Mesenchymal stem cell (in vitro differentiated cells and primary cell): ENCODE results near the gene FNDC10.

Source experiments
- DNase-seq: peaks from one replicate; pipeline ENCODE4 v3.0.0-alpha.2; 2013
- H2AFZ ChIP-seq: one replicate; pipeline ENCODE4 v1.6.1; 2013; ENCODE audit warnings: low read depth, mild to moderate bottlenecking, control low read depth, inconsistent platforms, low read length, moderate library complexity
- H2AK5ac ChIP-seq: 2 replicates; pipeline ENCODE4 v1.6.1; 2013; ENCODE audit warnings: low read length, moderate library complexity, mild to moderate bottlenecking, inconsistent platforms; ENCODE audit not compliant: severe bottlenecking
- H2BK120ac ChIP-seq: one replicate; pipeline ENCODE4 v1.6.1; 2013; ENCODE audit warnings: low read depth, mild to moderate bottlenecking, inconsistent platforms, low read length, moderate library complexity
- H2BK12ac ChIP-seq, 2 experiments: one replicate each; pipeline ENCODE4 v1.6.1; 2013; ENCODE audit warnings: inconsistent platforms in 2 of 2, low read length in 2 of 2, mild to moderate bottlenecking in 2 of 2, moderate library complexity in 2 of 2, control low read depth in 1 of 2
- H2BK15ac ChIP-seq: one replicate; pipeline ENCODE4 v1.6.1; 2013; ENCODE audit warnings: mild to moderate bottlenecking, low read depth, inconsistent platforms; ENCODE audit not compliant: poor library complexity, severe bottlenecking
- H2BK5ac ChIP-seq: 2 replicates; pipeline ENCODE4 v1.6.1; 2013; ENCODE audit warnings: low read depth, mild to moderate bottlenecking, low read length, control low read depth, inconsistent platforms; ENCODE audit not compliant: poor library complexity, severe bottlenecking
- H3K14ac ChIP-seq, 2 experiments: one replicate each; pipeline ENCODE4 v1.6.1; 2013; ENCODE audit warnings: inconsistent platforms in 2 of 2, low read length in 2 of 2, control low read depth in 1 of 2, mild to moderate bottlenecking in 1 of 2, moderate library complexity in 1 of 2
- H3K18ac ChIP-seq, 2 experiments: one replicate each; pipeline ENCODE4 v1.6.1; 2013; ENCODE audit warnings: inconsistent platforms in 2 of 2, low read length in 2 of 2, control low read depth in 1 of 2, low read depth in 1 of 2, mild to moderate bottlenecking in 1 of 2
- H3K23ac ChIP-seq, 2 experiments: one replicate each; pipeline ENCODE4 v1.6.1; 2013; ENCODE audit warnings: inconsistent platforms in 2 of 2, low read length in 2 of 2, mild to moderate bottlenecking in 2 of 2, moderate library complexity in 2 of 2, control low read depth in 1 of 2
- H3K27ac ChIP-seq: 2 replicates; pipeline ENCODE4 v1.5.1; 2013; ENCODE audit warnings: mild to moderate bottlenecking, moderate library complexity, low read length, control low read depth, inconsistent platforms; ENCODE audit not compliant: poor library complexity, severe bottlenecking
- H3K27me3 ChIP-seq, 2 experiments: 2 replicates each; pipeline versions ENCODE4 v1.6.1 to v1.7.0; 2013; ENCODE audit warnings: low read length in 2 of 2, mild to moderate bottlenecking in 2 of 2, moderate library complexity in 2 of 2, control low read depth in 1 of 2, inconsistent platforms in 1 of 2; ENCODE audit not compliant: control insufficient read depth in 1 of 2, insufficient read depth in 1 of 2
- H3K36me3 ChIP-seq, 2 experiments: 2 replicates each; pipeline versions ENCODE4 v1.6.1 to v1.7.0; 2013; ENCODE audit warnings: low read length in 2 of 2, control low read depth in 1 of 2, inconsistent platforms in 1 of 2, low read depth in 1 of 2, mild to moderate bottlenecking in 1 of 2; ENCODE audit not compliant: insufficient read depth in 2 of 2, control insufficient read depth in 1 of 2
- H3K4ac ChIP-seq, 2 experiments: one replicate each; pipeline ENCODE4 v1.6.1; 2013; ENCODE audit warnings: inconsistent platforms in 2 of 2, low read length in 2 of 2, mild to moderate bottlenecking in 2 of 2, moderate library complexity in 2 of 2, control low read depth in 1 of 2, low read depth in 1 of 2
- H3K4me1 ChIP-seq: 2 replicates; pipeline ENCODE4 v1.6.1; 2013; ENCODE audit warnings: low read depth, low read length, control low read depth; ENCODE audit not compliant: control insufficient read depth, insufficient read depth
- H3K4me2 ChIP-seq: 2 replicates; pipeline ENCODE4 v1.6.1; 2013; ENCODE audit warnings: low read length, mild to moderate bottlenecking, inconsistent platforms; ENCODE audit not compliant: poor library complexity, severe bottlenecking
- H3K4me3 ChIP-seq, 2 experiments: 2 replicates each; pipeline versions ENCODE4 v1.5.1 to v1.7.0; 2013; ENCODE audit warnings: low read length in 2 of 2, mild to moderate bottlenecking in 2 of 2, control low read depth in 1 of 2, low read depth in 1 of 2; ENCODE audit not compliant: insufficient read depth in 1 of 2
- H3K79me1 ChIP-seq: replicated peaks from 2 replicates; pipeline ENCODE4 v1.6.1; 2013; ENCODE audit warnings: mild to moderate bottlenecking, control low read depth, low read length, inconsistent platforms; ENCODE audit not compliant: poor library complexity, severe bottlenecking
- H3K9ac ChIP-seq: 2 replicates; pipeline ENCODE4 v1.7.0; 2013; ENCODE audit warnings: mild to moderate bottlenecking, low read length, moderate library complexity
- H3K9me3 ChIP-seq: 2 replicates; pipeline ENCODE4 v1.7.0; 2013; ENCODE audit warnings: mild to moderate bottlenecking, low read length; ENCODE audit not compliant: control insufficient read depth
- H4K8ac ChIP-seq: one replicate; pipeline ENCODE4 v1.6.1; 2013; ENCODE audit warnings: inconsistent platforms, mild to moderate bottlenecking, low read length, moderate library complexity
- H4K91ac ChIP-seq: one replicate; pipeline ENCODE4 v1.6.1; 2013; ENCODE audit warnings: mild to moderate bottlenecking, low read length, inconsistent platforms
- WGBS: methylation state at CpG from one replicate; pipeline ENCODE4 v1.1.7; 2013; ENCODE audit warnings: mixed read lengths; 5-methylcytosine and 5-hydroxymethylcytosine counted together

FNDC10 gene

GRCh38 chr1:1631782-1632420, 32.0 kb upstream of the FNDC10 start, which contains the start of gene MMP23B:
Gene MMP23B, plus strand, starts transcription at chr1:1632173. Its CDS starts 46 bp downstream, at chr1:1632219.
- Histone ChIP-seq H2BK12ac (peak within 1 kb of the TSS in 1 of 2 experiments; percentile 45), H3K4ac (peak within 1 kb of the TSS in 1 of 2 experiments; percentile 28), H3K4me1 (peaks cover 18% of the 10 kb centered on the region), H3K9ac (no peak within 1 kb of the TSS), H3K14ac (no peak within 1 kb of the TSS), H3K79me1 (no peaks in the 10 kb centered on the region), H3K36me3 (peaks cover 13 to 40% of the 10 kb centered on the region in 2 experiments), H3K4me2 (peak within 1 kb of the TSS; percentile 20), H3K27ac (no peak within 1 kb of the TSS), H4K8ac (peak within 1 kb of the TSS; percentile 42), H3K27me3 (peaks cover 3 to 8% of the 10 kb centered on the region in 2 experiments), H4K91ac (no peak within 1 kb of the TSS), H3K23ac (no peak within 1 kb of the TSS), H3K18ac (peak within 1 kb of the TSS; percentile 40 to 49), H2BK15ac (no peak within 1 kb of the TSS), H2BK120ac (peak within 1 kb of the TSS; percentile 49), H3K4me3 (peak within 1 kb of the TSS in 1 of 2 experiments; percentile 7), H3K9me3 (no peaks in the 10 kb centered on the region), H2AFZ (no peak within 1 kb of the TSS), H2AK5ac (no peak within 1 kb of the TSS), H2BK5ac (no peak within 1 kb of the TSS)
- DNase-seq, result peak; percentile 50
- 4% methylated on average over 23 of the region's 48 CpGs for WGBS

GRCh38 chr1:1630965-1631781, 31.2 kb upstream of the FNDC10 start:
- peak overlapping the region; percentile 42 for H4K8ac ChIP-seq

GRCh38 chr1:1630191-1630964, 30.4 kb upstream of the FNDC10 start:
- Histone ChIP-seq H3K9ac (no peak overlapping the region), H2BK120ac (peak overlapping the region; percentile 68), H3K27me3 (peaks cover 3 to 8% of the 10 kb centered on the region in 2 experiments), H3K18ac (peak overlapping the region in 1 of 2 experiments; percentile 34), H4K8ac (no peak overlapping the region), H3K4ac (no peak overlapping the region), H3K9me3 (no peaks in the 10 kb centered on the region), H3K14ac (no peak overlapping the region), H3K4me2 (no peak overlapping the region), H2BK15ac (peak overlapping the region; percentile 80), H3K4me3 (no peak overlapping the region), H2AK5ac (no peak overlapping the region), H3K23ac (no peak overlapping the region), H4K91ac (no peak overlapping the region), H3K4me1 (peaks cover 20% of the 10 kb centered on the region), H3K27ac (no peak overlapping the region), H2BK5ac (no peak overlapping the region), H2AFZ (no peak overlapping the region), H3K79me1 (no peaks in the 10 kb centered on the region), H2BK12ac (no peak overlapping the region), H3K36me3 (peaks cover 6 to 48% of the 10 kb centered on the region in 2 experiments)
- 21% methylated on average over 59 of the region's 81 CpGs for WGBS
- peak; percentile 69 for DNase-seq

More at GRCh38 chr1:1630965-1631781, 31.2 kb upstream of the FNDC10 start:
- no peak overlapping the region for H3K4me2 ChIP-seq
- WGBS, result 23% methylated on average over 37 of the region's 79 CpGs
- peaks cover 19% of the 10 kb centered on the region for H3K4me1 ChIP-seq
- no peak overlapping the region for H2BK5ac ChIP-seq
- peak; percentile 37 for DNase-seq
- H3K23ac ChIP-seq, result no peak overlapping the region
- no peak overlapping the region for H3K14ac ChIP-seq
- H2BK120ac ChIP-seq, result peak overlapping the region; percentile 68
- no peaks in the 10 kb centered on the region for H3K79me1 ChIP-seq
- H3K18ac ChIP-seq, result peak overlapping the region in 1 of 2 experiments; percentile 40
- H3K9ac ChIP-seq, result no peak overlapping the region
- H3K27ac ChIP-seq, result no peak overlapping the region
- peaks cover 3 to 8% of the 10 kb centered on the region in 2 experiments for H3K27me3 ChIP-seq
- peaks cover 6 to 40% of the 10 kb centered on the region in 2 experiments for H3K36me3 ChIP-seq
- H3K4ac ChIP-seq, result peak overlapping the region in 1 of 2 experiments; percentile 28
- no peaks in the 10 kb centered on the region for H3K9me3 ChIP-seq
- H2AK5ac ChIP-seq, result no peak overlapping the region
- no peak overlapping the region for H4K91ac ChIP-seq
- H3K4me3 ChIP-seq, result no peak overlapping the region
- H2BK15ac ChIP-seq, result peak overlapping the region; percentile 80
- no peak overlapping the region for H2AFZ ChIP-seq
- H2BK12ac ChIP-seq, result no peak overlapping the region
